Dermis blood vessel endothelial cell (primary cell): Measurements from ENCODE around the gene NR6A1. TPM values are rescaled to one million over a fixed set of nuclear protein-coding genes. Genes with fewer than 3 reads are reported as not detected.
A peak's percentile ranks its signal among the peaks of the same experiment; 100 is the strongest.

Source experiments
- DNase-seq: peaks from one replicate; pipeline ENCODE4 v3.0.0; 2010
- total RNA-seq: library from RNA; depleted of rRNA; stranded (reverse); fragments of >200 nt; gene quantifications from 2 replicates; pipeline ENCODE4 v1.2.3, GENCODE V29; 2014

NR6A1 gene
- total RNA-seq: 2.9 TPM in 2 replicates

- DNase-seq: peak; percentile 96
Measured at GRCh38 chr9:124771021-124771866, at the start of gene NR6A1. Gene NR6A1, minus strand, starts transcription at chr9:124771311.

GRCh38 chr9:124818431-124819281 is 47.5 kb upstream of the NR6A1 start:
- peak; percentile 16 for DNase-seq

GRCh38 chr9:124815601-124816000 is 44.5 kb upstream of the NR6A1 start:
- no peak for DNase-seq

GRCh38 chr9:124814164-124814535 is 43.0 kb upstream of the NR6A1 start:
- no peak for DNase-seq

- DNase-seq: no peak
Measured at GRCh38 chr9:124813501-124814163, 42.5 kb upstream of the NR6A1 start.

GRCh38 chr9:124813041-124813440 is 41.9 kb upstream of the NR6A1 start:
- DNase-seq: no peak

- peak; percentile 17 for DNase-seq
Measured at GRCh38 chr9:124812441-124812876, 41.3 kb upstream of the NR6A1 start.

GRCh38 chr9:124810663-124811355 is 39.7 kb upstream of the NR6A1 start:
- peak; percentile 23 for DNase-seq

- DNase-seq: no peak
Measured at GRCh38 chr9:124809741-124810500, 38.8 kb upstream of the NR6A1 start.

GRCh38 chr9:124809211-124809610 is 38.1 kb upstream of the NR6A1 start:
- no peak for DNase-seq

GRCh38 chr9:124808246-124808956 is 37.3 kb upstream of the NR6A1 start:
- no peak for DNase-seq

- no peak for DNase-seq
Measured at GRCh38 chr9:124805186-124805585, 34.1 kb upstream of the NR6A1 start.

- no peak for DNase-seq
Measured at GRCh38 chr9:124803911-124804310, 32.8 kb upstream of the NR6A1 start.

GRCh38 chr9:124802426-124802825 is 31.3 kb upstream of the NR6A1 start:
- no peak for DNase-seq

GRCh38 chr9:124801356-124801755 is 30.2 kb upstream of the NR6A1 start:
- DNase-seq: no peak

- DNase-seq: peak; percentile 66
Measured at GRCh38 chr9:124800306-124801259, 29.5 kb upstream of the NR6A1 start.

- DNase-seq: no peak
Measured at GRCh38 chr9:124799274-124800006, 28.3 kb upstream of the NR6A1 start.

- no peak for DNase-seq
Measured at GRCh38 chr9:124797343-124798103, 26.4 kb upstream of the NR6A1 start.
